Osteoblast (primary cell): ENCODE results near the gene ZC3HAV1. TPM values are rescaled to one million over a fixed set of nuclear protein-coding genes. Genes with fewer than 3 reads are reported as not detected.
"Not testable (repeated sequence)": the region's sequence is repeated elsewhere in the genome, so short reads cannot be mapped to it uniquely, and the experiment has no call there.

Experiments
- DNase-seq: peaks from one replicate; pipeline ENCODE4 v3.0.0; 2011; ENCODE audit warnings: low spot score, mixed read lengths; ENCODE audit not compliant: insufficient read length; ENCODE audit errors: missing footprints
- H2AFZ ChIP-seq: 2 replicates; pipeline ENCODE4 v1.6.0; 2011; ENCODE audit warnings: mild to moderate bottlenecking, low read length
- H3K27ac ChIP-seq: 2 replicates; pipeline ENCODE4 v1.5.1; 2011; ENCODE audit warnings: mild to moderate bottlenecking, low read depth, low read length, moderate library complexity
- H3K27me3 ChIP-seq: 2 replicates; pipeline ENCODE4 v1.6.0; 2012; ENCODE audit warnings: mild to moderate bottlenecking, control low read depth, inconsistent platforms, low read length, moderate library complexity; ENCODE audit not compliant: insufficient read depth
- H3K36me3 ChIP-seq: 2 replicates; pipeline ENCODE4 v1.5.1; 2011; ENCODE audit warnings: mild to moderate bottlenecking, low read length, control low read depth, moderate library complexity; ENCODE audit not compliant: insufficient read depth
- H3K4me1 ChIP-seq: 2 replicates; pipeline ENCODE4 v1.5.1; 2011; ENCODE audit warnings: mild to moderate bottlenecking, low read length, control low read depth, moderate library complexity; ENCODE audit not compliant: insufficient read depth
- H3K4me2 ChIP-seq: 2 replicates; pipeline ENCODE4 v1.6.0; 2011; ENCODE audit warnings: mild to moderate bottlenecking, low read length; ENCODE audit not compliant: insufficient read depth
- H3K4me3 ChIP-seq: fragments of 200-600 bp; sonication (generic); 3 replicates; pipeline ENCODE4 v1.5.1; 2012; ENCODE audit warnings: mild to moderate bottlenecking, low read length, inconsistent platforms; ENCODE audit not compliant: insufficient read depth
- H3K79me2 ChIP-seq: 2 replicates; pipeline ENCODE4 v1.6.0; 2012; ENCODE audit warnings: mild to moderate bottlenecking, low read length, control low read depth, inconsistent platforms; ENCODE audit not compliant: insufficient read depth
- H3K9me3 ChIP-seq: 2 replicates; pipeline ENCODE4 v1.5.1; 2011; ENCODE audit warnings: low read depth, low read length, control low read depth
- H4K20me1 ChIP-seq: 2 replicates; pipeline ENCODE4 v1.6.0; 2012; ENCODE audit warnings: mild to moderate bottlenecking, low read length, control low read depth; ENCODE audit not compliant: insufficient read depth
- total RNA-seq: library from RNA; depleted of rRNA; stranded (reverse); fragments of >200 nt; gene quantifications from 2 replicates; pipeline ENCODE4 v1.2.3, GENCODE V29; 2012
- TF ChIP-seq, protein P1 (sequence below): IDR thresholded peaks from 2 replicates; pipeline ENCODE4 v1.5.1; 2011; ENCODE audit warnings: mild to moderate bottlenecking, low read depth, low read length, moderate library complexity; ENCODE audit errors: extremely low read depth

The ZC3HAV1 gene
- total RNA-seq, 1 donor: 44.5 TPM

DNA sequence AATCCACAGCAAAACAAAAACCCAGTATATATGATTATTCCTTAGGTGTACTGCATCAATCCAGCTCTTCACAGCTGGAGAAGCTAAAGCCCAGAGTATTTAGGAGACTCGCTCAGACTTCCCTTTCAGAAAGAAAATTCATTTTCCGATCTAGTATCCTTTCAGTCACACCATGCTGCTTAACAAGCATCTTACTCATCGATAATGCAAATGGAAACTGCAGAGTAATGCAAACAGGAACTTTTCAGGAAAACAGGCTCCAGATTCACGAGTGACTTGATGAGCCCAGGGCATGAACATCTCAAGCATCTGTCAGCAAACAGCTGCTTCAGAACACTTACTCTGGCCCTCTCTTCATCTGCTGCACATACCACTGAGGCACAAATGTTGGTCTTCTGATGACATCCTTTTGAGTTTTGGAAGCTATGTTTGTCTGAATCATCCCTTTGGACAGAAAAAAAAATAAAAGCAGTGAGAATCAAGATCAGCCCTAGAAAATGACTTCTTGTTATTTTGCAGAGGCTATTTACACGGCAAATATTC, 48.8 kb downstream of the ZC3HAV1 start:
- Histone ChIP-seq H3K79me2 (no peaks in the 10 kb centered on the region), H3K36me3 (peaks cover 28% of the 10 kb centered on the region), H3K4me3 (no peak overlapping the region), H4K20me1 (no peaks in the 10 kb centered on the region), H3K27me3 (no peaks in the 10 kb centered on the region), H3K4me1 (peaks cover 9% of the 10 kb centered on the region), H2AFZ (no peak overlapping the region), H3K4me2 (no peak overlapping the region), H3K9me3 (no peaks in the 10 kb centered on the region), H3K27ac (no peak overlapping the region)
- TF ChIP-seq, protein P1, sequence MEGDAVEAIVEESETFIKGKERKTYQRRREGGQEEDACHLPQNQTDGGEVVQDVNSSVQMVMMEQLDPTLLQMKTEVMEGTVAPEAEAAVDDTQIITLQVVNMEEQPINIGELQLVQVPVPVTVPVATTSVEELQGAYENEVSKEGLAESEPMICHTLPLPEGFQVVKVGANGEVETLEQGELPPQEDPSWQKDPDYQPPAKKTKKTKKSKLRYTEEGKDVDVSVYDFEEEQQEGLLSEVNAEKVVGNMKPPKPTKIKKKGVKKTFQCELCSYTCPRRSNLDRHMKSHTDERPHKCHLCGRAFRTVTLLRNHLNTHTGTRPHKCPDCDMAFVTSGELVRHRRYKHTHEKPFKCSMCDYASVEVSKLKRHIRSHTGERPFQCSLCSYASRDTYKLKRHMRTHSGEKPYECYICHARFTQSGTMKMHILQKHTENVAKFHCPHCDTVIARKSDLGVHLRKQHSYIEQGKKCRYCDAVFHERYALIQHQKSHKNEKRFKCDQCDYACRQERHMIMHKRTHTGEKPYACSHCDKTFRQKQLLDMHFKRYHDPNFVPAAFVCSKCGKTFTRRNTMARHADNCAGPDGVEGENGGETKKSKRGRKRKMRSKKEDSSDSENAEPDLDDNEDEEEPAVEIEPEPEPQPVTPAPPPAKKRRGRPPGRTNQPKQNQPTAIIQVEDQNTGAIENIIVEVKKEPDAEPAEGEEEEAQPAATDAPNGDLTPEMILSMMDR: no peak
- DNase-seq: no peak

DNA sequence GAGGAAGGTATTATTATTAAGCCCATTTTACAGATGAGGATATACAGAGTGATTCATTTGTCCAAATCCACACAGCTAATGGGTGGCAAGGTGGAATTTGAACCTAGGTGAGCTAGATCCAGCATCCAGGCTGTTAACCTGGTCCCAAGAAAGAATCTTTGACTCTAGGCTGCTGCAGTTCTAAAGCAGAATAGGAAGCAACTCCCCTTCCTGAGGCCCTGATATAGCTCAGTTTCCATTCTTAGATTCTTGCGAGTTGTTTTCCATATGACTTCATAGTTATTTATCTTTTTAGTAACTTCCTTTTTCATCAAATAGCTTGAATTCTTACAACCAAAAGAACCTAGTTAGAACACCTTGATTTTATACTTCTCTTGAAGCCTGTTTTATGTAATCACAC, 49.6 kb downstream of the ZC3HAV1 start:
- Histone ChIP-seq H4K20me1 (no peaks in the 10 kb centered on the region), H3K79me2 (no peaks in the 10 kb centered on the region), H3K9me3 (no peaks in the 10 kb centered on the region), H3K27ac (no peak overlapping the region), H3K4me1 (peaks cover 9% of the 10 kb centered on the region), H3K27me3 (no peaks in the 10 kb centered on the region), H3K36me3 (peaks cover 28% of the 10 kb centered on the region), H3K4me2 (no peak overlapping the region), H2AFZ (no peak overlapping the region), H3K4me3 (no peak overlapping the region)
- TF ChIP-seq, protein P1: no peak
- DNase-seq: no peak

DNA sequence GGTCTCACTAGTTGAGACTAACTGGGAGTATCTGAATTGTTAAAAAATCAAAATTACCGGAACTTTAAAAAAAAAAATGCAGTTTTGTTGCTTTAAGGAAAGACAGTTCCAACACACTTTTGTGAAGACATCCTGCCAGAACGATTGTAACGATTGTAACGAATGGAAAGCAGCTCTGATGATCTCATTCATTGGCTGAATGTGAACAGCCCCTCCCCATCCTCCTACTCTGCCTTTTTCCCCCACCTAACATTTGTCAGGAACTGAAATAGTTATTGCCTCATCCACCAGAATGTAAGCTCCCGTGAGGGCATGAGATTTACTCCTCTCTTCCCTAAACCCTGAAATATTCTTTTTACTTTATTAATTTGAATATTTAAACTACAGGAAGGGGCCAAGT, 50.6 kb downstream of the ZC3HAV1 start:
- Histone ChIP-seq H3K27ac (no peak overlapping the region), H3K36me3 (peaks cover 27% of the 10 kb centered on the region), H4K20me1 (no peaks in the 10 kb centered on the region), H3K4me1 (peaks cover 9% of the 10 kb centered on the region), H3K4me3 (no peak overlapping the region), H3K27me3 (no peaks in the 10 kb centered on the region), H3K9me3 (no peaks in the 10 kb centered on the region), H2AFZ (no peak overlapping the region), H3K4me2 (no peak overlapping the region), H3K79me2 (no peaks in the 10 kb centered on the region)
- no peak for DNase-seq
- TF ChIP-seq, protein P1: no peak

DNA sequence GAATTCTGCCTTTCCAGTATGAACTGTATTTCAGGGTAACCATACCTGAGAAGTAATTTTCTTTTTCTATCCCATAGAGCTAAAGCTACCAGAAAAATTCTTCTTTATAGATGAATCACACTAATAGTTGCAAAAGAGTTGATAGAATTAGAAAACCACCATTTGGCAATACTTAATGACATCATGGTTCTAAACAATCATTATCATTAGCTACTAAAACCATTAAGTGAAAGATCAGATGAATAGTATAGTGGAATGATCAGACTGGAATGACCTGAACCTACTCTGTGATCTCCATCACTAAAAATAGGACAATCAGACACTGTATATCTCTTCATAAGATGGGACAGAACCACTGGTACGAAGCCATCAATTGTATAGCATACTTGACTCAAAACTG, 53.8 kb downstream of the ZC3HAV1 start:
- H3K9me3 ChIP-seq: no peaks in the 10 kb centered on the region
- H3K27me3 ChIP-seq: no peaks in the 10 kb centered on the region
- H3K4me3 ChIP-seq: no peak overlapping the region
- H4K20me1 ChIP-seq: no peaks in the 10 kb centered on the region
- H3K27ac ChIP-seq: no peak overlapping the region
- H3K36me3 ChIP-seq: peaks cover 36% of the 10 kb centered on the region
- no peaks in the 10 kb centered on the region for H3K79me2 ChIP-seq
- DNase-seq: no peak
- TF ChIP-seq, protein P1: no peak
- no peak overlapping the region for H2AFZ ChIP-seq
- no peak overlapping the region for H3K4me2 ChIP-seq
- no peaks in the 10 kb centered on the region for H3K4me1 ChIP-seq

DNA sequence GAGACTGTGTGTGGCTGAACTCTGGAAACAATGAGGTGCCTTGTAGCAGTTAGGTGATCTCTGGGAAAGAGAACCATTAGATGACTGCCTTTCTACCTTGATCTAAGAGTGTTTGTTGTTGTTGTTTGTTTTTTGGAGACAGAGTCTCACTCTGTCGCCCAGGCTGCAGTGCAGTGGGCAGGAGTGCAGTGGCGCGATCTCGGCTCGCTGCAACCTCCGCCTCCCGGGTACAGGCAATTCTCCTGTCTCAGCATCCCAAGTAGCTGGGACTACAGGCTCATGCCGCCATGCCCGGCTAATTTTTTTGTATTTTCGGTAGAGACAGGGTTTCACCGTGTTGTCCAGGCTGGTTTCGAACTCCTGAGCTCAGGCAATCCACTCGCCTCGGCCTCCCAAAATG, 54.9 kb downstream of the ZC3HAV1 start:
- not testable (repeated sequence) for H3K4me2 ChIP-seq, H3K4me1 ChIP-seq, DNase-seq, H2AFZ ChIP-seq, H4K20me1 ChIP-seq, H3K27ac ChIP-seq, H3K27me3 ChIP-seq, H3K79me2 ChIP-seq, H3K9me3 ChIP-seq, H3K4me3 ChIP-seq
- H3K36me3 ChIP-seq: peaks cover 40% of the 10 kb centered on the region
